Fibroblast of lung (primary cell): ENCODE data around the gene OR8G5.

Experiments
- EZH2 ChIP-seq: IDR thresholded peaks from 2 replicates; pipeline ENCODE4 v1.5.1; 2012; ENCODE audit warnings: low read length, control low read depth, mild to moderate bottlenecking; ENCODE audit errors: missing control alignments
- TF ChIP-seq, protein P1 (sequence below), 2 donors: IDR thresholded peaks in 1 of 2; conservative IDR thresholded peaks in 1 of 2; 1 replicate in 1 of 2; 2 replicates in 1 of 2; pipeline ENCODE4 v1.5.1; 2011 to 2012; ENCODE audit warnings: low read length in 2 of 2, control low read depth in 1 of 2, inconsistent platforms in 1 of 2, low read depth in 1 of 2, mild to moderate bottlenecking in 1 of 2

DNA sequence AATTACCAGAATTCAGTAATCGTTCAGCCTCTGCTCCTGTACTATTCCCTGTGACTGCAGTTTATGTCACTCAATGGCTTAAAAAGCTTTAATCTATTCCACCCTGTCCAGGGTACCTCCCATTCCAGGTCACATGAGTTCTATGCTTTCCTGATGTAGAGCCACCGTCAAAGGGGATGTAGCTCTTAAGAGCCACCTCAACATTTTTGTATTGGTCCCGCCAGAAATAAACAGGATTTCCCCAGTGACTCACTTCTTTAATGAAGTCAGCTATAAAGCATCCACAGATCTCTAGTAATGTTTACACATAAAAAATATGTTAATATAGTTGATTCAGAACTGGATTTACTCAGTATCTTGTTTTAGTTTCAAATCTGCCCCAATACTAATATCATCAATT lies 58.9 kb downstream of the OR8G5 start:
- TF ChIP-seq EZH2 = no peak
- TF ChIP-seq, protein P1, sequence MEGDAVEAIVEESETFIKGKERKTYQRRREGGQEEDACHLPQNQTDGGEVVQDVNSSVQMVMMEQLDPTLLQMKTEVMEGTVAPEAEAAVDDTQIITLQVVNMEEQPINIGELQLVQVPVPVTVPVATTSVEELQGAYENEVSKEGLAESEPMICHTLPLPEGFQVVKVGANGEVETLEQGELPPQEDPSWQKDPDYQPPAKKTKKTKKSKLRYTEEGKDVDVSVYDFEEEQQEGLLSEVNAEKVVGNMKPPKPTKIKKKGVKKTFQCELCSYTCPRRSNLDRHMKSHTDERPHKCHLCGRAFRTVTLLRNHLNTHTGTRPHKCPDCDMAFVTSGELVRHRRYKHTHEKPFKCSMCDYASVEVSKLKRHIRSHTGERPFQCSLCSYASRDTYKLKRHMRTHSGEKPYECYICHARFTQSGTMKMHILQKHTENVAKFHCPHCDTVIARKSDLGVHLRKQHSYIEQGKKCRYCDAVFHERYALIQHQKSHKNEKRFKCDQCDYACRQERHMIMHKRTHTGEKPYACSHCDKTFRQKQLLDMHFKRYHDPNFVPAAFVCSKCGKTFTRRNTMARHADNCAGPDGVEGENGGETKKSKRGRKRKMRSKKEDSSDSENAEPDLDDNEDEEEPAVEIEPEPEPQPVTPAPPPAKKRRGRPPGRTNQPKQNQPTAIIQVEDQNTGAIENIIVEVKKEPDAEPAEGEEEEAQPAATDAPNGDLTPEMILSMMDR (conservative IDR thresholded peaks at IDR 0.05 in 1 of 2, IDR thresholded peaks at IDR 0.05 in 1 of 2; ENCODE audit: low read depth in 1 of 2, low read length in 2 of 2) = no peak
